Measurements from ENCODE around the gene URAD. TPM values are rescaled to one million over a fixed set of nuclear protein-coding genes. Genes with fewer than 3 reads are reported as not detected.

Gene URAD
- total and polyA plus RNA-seq, 3 donors from 2014 or later: 0.87 to 1.6 TPM; not detected in 1

- WGBS, 2 donors: 1 to 6% methylated on average over 6 to 26 of the region's 26 CpGs
- Histone ChIP-seq H3K27me3 (no peaks in the 10 kb centered on the region), H3K4me1 (peaks cover 4% of the 10 kb centered on the region), H3K4me3 (no peak overlapping the region), H3K27ac (no peak overlapping the region), H3K36me3 (ENCODE audit: low read depth, missing control alignments) (no peaks in the 10 kb centered on the region), H3K9me3 (no peaks in the 10 kb centered on the region)
- intact Hi-C loops (cut with DNase I; ENCODE audit: low total_unique reads): no loop called here
- TF ChIP-seq, protein P1, sequence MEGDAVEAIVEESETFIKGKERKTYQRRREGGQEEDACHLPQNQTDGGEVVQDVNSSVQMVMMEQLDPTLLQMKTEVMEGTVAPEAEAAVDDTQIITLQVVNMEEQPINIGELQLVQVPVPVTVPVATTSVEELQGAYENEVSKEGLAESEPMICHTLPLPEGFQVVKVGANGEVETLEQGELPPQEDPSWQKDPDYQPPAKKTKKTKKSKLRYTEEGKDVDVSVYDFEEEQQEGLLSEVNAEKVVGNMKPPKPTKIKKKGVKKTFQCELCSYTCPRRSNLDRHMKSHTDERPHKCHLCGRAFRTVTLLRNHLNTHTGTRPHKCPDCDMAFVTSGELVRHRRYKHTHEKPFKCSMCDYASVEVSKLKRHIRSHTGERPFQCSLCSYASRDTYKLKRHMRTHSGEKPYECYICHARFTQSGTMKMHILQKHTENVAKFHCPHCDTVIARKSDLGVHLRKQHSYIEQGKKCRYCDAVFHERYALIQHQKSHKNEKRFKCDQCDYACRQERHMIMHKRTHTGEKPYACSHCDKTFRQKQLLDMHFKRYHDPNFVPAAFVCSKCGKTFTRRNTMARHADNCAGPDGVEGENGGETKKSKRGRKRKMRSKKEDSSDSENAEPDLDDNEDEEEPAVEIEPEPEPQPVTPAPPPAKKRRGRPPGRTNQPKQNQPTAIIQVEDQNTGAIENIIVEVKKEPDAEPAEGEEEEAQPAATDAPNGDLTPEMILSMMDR (IDR thresholded peaks at IDR 0.05): no peak
- TF ChIP-seq POLR2A (IDR thresholded peaks at IDR 0.05): no peak
- no peak for DNase-seq
These were observed 60.1 kb downstream of the URAD start for GRCh38 chr13:27928353-27928804.

Small RNAs within 50 kb of the gene (small RNA-seq; reads per million reads assigned to genes)
- gene ATP5F1EP2 (0 reads per million in 2 donors), gene RN7SL272P (0 reads per million in 2 donors)

Other genes starting within 250 kb of the URAD start
- not detected for gene GSX1, start 196.2 kb downstream of the URAD start, total RNA-seq
- not detected for gene GSX1, start 196.2 kb downstream of the URAD start, polyA plus RNA-seq (ENCODE audit: insufficient read depth, low read depth, low replicate concordance)
- under 1 TPM; 0.12 to 0.24 TPM for gene PDX1, start 68.7 kb downstream of the URAD start, total RNA-seq
- not detected for gene PDX1, start 68.7 kb downstream of the URAD start, polyA plus RNA-seq (ENCODE audit: insufficient read depth, low read depth, low replicate concordance)
- under 1 TPM; 0.06 to 0.08 TPM for gene CDX2, start 19.4 kb downstream of the URAD start, total RNA-seq
- not detected for gene CDX2, start 19.4 kb downstream of the URAD start, polyA plus RNA-seq (ENCODE audit: insufficient read depth, low read depth, low replicate concordance)
- 1 to 10 TPM; 1.8 to 2.4 TPM for gene FLT3, start 111.9 kb upstream of the URAD start, total RNA-seq
- gene FLT3, start 111.9 kb upstream of the URAD start, polyA plus RNA-seq (ENCODE audit: insufficient read depth, low read depth, low replicate concordance): 2.5 TPM
- 10 to 100 TPM; 74.8 to 76.2 TPM for gene PAN3, start 149.9 kb upstream of the URAD start, total RNA-seq
- gene PAN3, start 149.9 kb upstream of the URAD start, polyA plus RNA-seq (ENCODE audit: insufficient read depth, low read depth, low replicate concordance): 30.2 TPM